HG03196 (cell line): Measurements from ENCODE around the gene SPON1.
"Not testable (repeated sequence)": the region's sequence is repeated elsewhere in the genome, so short reads cannot be mapped to it uniquely, and the experiment has no call there.

Source experiments
- ATAC-seq: cut with Tn5 transposase; IDR thresholded peaks from one replicate; pipeline ENCODE4 v1.9.1; 2021; ENCODE audit not compliant: unreplicated experiment

SPON1 gene

GRCh38 chr11:14029971-14030920, 67.7 kb downstream of the SPON1 start:
- ATAC-seq = no peak

GRCh38 chr11:14035526-14035925, 73.0 kb downstream of the SPON1 start:
- not testable (repeated sequence) for ATAC-seq

- no peak for ATAC-seq
Observed at GRCh38 chr11:14036469-14036868, 73.9 kb downstream of the SPON1 start.

- ATAC-seq = no peak
Observed at GRCh38 chr11:14041040-14041439, 78.5 kb downstream of the SPON1 start.

GRCh38 chr11:14041565-14041964, 79.0 kb downstream of the SPON1 start:
- ATAC-seq = no peak

- ATAC-seq = no peak
Observed at GRCh38 chr11:14042686-14043465, 80.4 kb downstream of the SPON1 start.

- ATAC-seq = no peak
Observed at GRCh38 chr11:14044916-14045315, 82.4 kb downstream of the SPON1 start.

GRCh38 chr11:14045417-14045816, 82.9 kb downstream of the SPON1 start:
- ATAC-seq = no peak

- ATAC-seq = no peak
Observed at GRCh38 chr11:14052198-14052597, 89.7 kb downstream of the SPON1 start.

GRCh38 chr11:14054116-14055107, 91.9 kb downstream of the SPON1 start:
- ATAC-seq = no peak

- no peak for ATAC-seq
Observed at GRCh38 chr11:14055936-14056335, 93.4 kb downstream of the SPON1 start.

GRCh38 chr11:14058061-14058460, 95.5 kb downstream of the SPON1 start:
- ATAC-seq = no peak

- ATAC-seq = no peak
Observed at GRCh38 chr11:14059491-14059890, 97.0 kb downstream of the SPON1 start.

- ATAC-seq = no peak
Observed at GRCh38 chr11:14061721-14062120, 99.2 kb downstream of the SPON1 start.

GRCh38 chr11:14065141-14065540, 102.6 kb downstream of the SPON1 start:
- no peak for ATAC-seq

GRCh38 chr11:14065681-14066080, 103.2 kb downstream of the SPON1 start:
- no peak for ATAC-seq

- no peak for ATAC-seq
Observed at GRCh38 chr11:14067686-14068085, 105.2 kb downstream of the SPON1 start.

GRCh38 chr11:14070896-14071295, 108.4 kb downstream of the SPON1 start:
- ATAC-seq = no peak

- ATAC-seq = no peak
Observed at GRCh38 chr11:14073849-14074476, 111.4 kb downstream of the SPON1 start.
